A204.1 (cell line): ENCODE results near the gene GADD45GIP1.
"Not testable (repeated sequence)": the region's sequence is repeated elsewhere in the genome, so short reads cannot be mapped to it uniquely, and the experiment has no call there.

Experiments used
- FAIRE-seq: peaks from 2 replicates; lab custom pipeline; 2012; peaks lifted over from hg19 to GRCh38; lab: Jason Lieb, UNC

GADD45GIP1 gene

DNA sequence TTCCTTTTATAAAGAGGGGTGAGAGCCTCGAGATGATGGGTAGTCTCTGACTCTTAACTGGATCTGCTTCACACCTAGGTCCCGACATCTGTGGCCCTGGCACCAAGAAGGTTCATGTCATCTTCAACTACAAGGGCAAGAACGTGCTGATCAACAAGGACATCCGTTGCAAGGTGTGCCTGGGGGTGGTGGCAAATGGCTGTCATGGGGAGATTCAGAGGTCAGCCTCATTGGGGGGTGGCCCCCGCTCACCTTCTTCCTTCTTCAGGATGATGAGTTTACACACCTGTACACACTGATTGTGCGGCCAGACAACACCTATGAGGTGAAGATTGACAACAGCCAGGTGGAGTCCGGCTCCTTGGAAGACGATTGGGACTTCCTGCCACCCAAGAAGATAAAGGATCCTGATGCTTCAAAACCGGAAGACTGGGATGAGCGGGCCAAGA, 17.0 kb downstream of the GADD45GIP1 start:
- no peak for FAIRE-seq

DNA sequence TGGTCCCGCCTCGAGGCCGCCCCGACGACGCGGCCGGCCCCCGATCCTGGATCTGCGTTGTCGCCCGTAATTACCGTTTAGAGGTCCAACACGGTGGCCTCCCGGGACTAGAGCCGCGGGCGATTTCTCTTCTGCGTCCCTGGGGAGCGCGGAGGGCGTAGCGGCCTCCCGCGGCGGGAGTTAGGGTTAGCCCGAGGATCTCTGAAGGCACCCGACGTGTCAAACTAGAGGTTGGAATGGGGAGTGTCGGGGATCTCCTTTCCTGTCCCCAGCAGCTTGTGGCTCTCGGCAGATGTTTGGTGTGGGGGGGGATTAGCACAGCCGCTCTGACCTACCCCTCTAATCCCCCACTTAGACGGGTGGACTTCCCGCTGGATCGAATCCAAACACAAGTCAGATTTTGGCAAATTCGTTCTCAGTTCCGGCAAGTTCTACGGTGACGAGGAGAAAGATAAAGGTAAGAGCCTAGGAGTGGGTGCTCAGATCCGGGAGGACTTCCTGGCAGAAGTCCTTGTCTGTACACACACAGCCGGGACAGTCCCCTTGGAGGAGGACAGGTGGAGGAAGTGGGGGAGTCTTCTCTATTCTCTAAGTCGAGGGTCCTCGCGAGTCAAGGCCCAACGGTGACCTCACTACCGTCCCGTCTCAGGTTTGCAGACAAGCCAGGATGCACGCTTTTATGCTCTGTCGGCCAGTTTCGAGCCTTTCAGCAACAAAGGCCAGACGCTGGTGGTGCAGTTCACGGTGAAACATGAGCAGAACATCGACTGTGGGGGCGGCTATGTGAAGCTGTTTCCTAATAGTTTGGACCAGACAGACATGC, 18.0 kb downstream of the GADD45GIP1 start:
- no peak for FAIRE-seq

DNA sequence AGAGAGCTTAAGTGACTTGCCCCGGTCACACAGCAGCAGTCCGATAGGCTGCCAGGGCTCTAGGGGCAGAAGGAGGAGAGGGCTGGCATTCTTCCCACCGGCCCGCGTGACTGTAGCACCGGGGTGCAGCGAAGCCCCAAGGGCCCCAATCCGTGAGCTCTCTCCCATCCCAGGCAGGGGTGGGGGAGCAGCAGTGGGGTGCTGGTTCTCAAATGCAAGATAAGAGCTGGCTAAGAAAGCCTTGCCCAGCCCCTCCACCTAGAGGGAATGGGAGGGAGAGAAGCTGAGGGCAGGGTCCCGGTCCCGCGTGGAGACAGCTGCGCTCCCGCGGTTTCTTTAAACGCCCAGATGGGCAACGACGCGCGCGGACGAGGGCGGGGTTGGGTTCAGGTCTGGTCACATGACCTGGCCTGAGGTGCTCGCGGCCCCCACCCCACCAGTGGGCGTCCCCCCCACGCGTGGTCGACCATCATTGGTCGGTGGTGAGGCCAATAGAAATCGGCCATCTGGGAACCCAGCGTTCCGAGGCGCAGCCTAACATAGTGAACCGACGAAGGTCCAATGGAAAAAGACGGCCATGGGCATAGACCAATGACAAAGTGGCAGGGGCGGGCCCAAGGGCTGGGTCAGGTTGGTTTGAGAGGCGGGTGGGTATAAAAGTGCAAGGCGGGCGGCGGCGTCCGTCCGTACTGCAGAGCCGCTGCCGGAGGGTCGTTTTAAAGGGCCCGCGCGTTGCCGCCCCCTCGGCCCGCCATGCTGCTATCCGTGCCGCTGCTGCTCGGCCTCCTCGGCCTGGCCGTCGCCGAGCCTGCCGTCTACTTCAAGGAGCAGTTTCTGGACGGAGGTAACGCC, 18.9 kb downstream of the GADD45GIP1 start, which contains the start of gene CALR:
Gene CALR, plus strand, starts transcription at position 683 of the 852 bp plus-strand sequence. Its CDS starts 71 bp downstream, at position 754.
- FAIRE-seq = peak; percentile 97

DNA sequence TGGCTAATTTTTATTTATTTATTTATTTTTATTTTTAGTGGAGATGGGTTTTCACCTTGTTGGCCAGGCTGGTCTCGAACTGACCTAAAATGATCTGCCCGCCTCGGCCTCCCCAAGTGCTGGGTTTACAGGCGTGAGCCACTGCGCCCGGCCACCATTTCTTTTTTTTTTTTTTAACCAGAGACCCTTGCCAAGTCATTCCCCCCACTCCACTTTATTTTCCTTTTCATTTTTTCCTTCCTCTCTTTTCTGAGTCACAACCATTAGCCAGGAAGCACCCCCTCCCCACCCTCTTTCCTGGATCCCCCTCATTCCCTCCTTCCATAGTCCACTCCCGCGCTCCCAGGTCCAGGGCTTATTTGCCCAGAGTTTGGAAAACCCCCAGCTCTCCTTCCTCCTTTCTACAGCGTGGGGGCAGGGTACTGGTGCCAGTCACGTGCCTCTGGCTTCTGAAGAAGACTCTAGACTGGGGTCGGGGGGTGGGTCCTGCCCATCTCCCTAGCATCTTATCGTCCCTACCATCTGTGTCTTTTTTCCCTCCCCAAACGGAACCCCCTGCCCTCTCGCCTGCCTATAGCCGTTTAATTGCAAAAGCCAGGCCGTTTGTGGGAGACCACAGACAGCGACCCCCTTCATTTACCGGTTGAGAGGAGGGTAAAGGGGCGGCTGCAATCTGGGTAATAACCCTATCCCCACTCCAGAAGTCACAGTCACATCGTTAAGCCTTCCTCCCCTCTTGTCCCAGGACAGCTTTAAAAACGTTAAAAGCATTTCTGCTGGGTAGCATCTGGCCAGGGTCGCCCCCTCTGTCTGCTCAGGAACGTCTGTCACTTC, 19.7 kb downstream of the GADD45GIP1 start:
- FAIRE-seq = no peak

DNA sequence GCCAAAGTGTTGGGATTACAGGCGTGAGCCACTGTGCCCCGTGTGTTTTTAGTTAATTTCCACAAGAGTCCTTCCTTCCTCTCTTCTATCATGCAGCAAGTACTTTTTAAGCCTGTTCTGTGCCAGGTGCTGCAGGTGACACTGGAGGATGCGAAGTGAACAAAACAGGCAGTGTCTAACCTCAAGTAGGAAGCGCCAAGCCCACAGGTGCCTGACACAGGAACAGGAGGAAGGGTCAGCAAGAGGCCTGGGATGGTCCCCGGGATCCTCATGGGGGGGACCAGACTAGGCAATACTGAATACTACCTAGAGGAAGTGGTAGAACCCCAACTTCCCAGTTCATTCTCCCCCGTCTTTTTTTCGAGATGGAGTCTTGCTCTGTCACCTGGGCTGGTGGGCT, 20.4 kb downstream of the GADD45GIP1 start:
- FAIRE-seq = no peak

DNA sequence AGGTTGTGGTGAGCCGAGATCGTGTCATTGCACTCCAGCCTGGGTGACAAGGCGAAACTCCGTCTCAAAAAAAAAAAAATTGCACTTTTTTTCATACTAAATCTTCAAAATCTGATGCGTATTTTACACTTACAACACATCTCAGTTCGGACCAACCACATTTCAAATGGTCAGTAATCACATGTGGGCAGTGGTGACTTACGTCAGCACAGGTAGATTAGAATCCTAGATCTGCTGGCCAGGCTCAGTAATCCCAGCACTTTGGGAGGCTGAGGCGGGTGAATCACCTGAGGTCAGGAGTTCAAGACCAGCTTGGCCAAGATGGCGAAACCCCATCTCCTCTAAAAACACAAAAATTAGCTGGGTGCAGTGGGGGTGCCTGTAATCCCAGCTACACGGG, 22.0 kb downstream of the GADD45GIP1 start:
- FAIRE-seq = no peak

DNA sequence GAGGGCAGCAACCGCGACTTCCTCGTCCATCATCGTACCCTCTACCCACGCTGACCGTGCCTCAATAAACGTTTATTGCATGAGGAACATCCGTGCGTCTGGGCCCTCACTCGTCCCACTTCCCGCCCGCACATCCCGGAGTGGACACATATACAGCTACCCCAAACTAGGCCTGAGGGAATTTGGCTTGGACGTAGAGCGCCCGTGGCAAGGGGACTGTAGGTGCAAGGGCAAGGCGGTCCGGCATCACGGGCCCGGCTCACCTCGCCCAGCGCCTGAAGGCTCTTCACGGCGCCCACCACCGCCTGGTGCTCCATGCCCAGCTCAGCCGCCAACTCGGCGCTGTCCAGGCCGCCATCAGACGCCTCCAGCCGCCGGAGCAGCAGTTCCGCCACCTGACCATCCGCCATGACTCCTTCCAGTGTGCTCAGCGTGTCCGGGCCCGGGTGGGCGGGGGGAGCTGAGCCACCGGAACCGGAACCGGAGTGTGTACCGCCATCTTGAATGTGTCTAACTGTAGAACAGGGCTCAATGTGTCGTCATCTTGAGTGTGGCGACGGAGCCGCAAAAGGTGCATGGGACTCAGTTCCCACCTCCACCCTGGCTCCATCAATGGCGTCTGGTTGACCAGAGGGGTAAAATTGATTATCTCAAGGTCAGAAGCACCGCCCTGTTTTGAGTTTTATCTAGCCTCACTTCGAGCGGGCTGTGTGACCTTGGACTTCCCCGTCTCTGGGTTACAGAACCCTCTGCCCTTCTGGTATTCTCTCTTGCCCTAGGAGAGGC, 23.5 kb downstream of the GADD45GIP1 start, which contains the start of gene FARSA:
Gene FARSA, minus strand, starts transcription at position 425 of the 786 bp plus-strand sequence. Its CDS starts 15 bp downstream, at position 410.
- FAIRE-seq = no peak

DNA sequence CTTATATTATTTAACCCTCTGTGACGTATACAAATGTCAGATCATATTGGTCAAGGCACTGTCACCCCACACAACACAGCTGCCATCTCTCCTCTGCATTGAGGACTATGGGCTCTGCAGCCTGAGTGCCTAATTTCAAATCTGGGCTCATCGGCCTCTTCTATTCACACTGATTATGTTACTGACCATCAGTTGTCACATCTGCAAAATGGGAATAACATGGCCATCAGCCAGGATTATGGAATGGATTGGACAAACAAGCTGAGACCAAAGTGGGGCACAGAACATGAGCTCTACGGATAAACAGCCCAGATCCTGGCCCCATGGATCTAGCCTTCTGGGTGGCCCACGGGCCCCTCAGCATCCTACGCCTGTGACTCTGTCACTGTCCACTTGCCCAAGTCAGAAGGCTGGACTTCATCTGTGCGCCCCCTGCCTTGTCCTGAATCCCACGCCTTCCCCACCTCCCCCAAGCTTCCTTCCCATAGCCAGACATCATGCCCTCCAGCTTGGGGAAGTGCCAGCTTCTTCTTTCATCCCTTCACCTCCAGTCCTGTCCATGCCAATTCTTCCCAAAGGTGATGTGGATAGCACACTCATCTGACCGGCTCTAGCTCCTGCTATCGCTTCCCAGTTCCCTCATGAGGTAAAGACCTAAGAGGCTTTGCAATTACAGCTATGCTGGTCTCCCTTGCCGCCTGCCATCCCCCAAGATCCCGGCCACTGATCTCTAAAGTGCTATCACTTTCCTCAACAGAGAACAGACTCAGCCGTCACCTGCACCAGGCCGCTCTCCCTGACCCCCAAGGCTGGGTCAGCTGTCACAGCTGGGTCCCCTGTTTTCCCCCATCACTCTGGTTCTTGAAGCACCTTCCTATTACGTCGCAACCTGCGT, 24.4 kb downstream of the GADD45GIP1 start:
- FAIRE-seq = no peak

DNA sequence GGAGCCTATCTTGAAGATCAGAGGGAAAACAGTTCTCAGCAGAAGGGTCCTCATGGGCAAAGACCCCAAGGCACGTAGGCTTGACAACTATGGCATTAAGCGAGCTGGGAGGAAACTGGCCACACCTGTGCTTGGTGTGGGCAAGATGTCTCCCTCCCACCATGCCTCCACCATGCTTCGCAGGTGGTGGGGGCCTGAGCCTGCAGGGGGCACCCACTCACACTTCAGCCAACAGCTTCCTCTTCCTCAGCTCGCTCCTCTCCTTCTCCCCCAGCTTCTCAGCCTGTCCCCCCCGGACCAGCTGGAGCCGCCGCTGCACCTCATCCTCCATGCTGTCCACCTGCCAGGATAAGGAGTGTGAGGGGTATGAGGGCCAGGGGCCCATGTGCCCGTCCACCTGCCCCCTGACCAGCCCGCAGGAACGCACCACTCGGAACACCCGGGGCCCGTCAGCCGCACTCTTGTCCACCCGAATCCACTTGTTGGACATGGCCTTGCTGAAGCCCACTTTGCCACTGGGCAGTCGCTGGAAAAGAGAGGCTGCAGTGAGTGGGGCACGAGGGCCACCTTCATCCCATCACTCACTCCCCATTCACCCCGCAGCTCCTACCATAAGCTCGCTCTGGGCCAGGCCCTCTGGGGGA, 26.9 kb downstream of the GADD45GIP1 start:
- no peak for FAIRE-seq

DNA sequence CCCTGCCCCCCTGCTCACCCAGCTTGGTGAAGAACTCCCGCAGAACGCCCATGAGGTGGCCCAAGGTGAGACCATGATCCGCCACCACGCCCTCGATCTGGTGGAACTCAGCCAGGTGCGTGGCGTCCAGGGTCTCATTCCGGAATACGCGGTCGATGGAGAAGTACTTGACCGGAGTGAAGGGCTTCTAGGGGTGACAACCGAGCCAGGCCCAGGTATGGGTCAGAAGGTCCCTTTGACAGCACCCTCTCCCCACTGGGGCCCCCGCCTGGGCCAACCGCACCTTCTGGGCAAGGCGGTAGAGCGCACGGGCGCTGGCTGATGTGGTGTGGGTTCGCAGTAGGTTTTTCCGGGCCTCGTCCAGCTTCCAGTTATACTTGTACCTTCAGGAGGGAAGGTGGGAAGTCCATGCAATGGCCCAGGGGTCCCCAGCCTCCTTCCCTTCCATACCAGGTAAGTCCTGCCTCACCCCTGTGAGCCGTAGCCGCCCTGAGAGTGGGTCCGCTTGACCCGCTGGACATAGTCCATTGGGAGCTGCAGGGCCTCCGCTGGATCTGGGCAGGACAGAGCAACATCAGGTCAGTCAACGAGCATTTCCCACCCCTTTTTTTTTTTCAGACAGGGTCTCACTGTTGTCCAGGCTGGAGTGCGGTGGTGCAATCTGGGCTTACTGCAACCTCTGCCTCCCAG, 32.3 kb downstream of the GADD45GIP1 start:
- FAIRE-seq = no peak

DNA sequence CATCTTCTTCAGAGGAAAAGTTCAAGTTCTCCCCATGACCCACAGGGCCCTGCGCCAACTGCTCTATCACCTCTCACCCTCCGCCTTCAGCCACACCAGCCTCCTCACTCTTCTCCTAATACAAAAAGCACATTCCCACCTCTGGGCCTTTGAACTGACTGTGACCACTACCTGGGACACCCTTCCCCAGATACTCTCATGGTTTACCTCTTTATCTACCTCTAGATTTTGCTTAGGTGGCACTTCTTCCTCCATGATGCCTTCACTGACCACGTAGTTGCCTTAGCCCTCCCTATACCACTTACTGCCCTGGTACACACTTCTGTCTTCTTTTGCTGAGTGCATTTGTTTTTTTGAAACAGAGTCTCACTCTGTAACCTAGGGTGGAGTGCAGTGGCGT, 34.1 kb downstream of the GADD45GIP1 start:
- no peak for FAIRE-seq

DNA sequence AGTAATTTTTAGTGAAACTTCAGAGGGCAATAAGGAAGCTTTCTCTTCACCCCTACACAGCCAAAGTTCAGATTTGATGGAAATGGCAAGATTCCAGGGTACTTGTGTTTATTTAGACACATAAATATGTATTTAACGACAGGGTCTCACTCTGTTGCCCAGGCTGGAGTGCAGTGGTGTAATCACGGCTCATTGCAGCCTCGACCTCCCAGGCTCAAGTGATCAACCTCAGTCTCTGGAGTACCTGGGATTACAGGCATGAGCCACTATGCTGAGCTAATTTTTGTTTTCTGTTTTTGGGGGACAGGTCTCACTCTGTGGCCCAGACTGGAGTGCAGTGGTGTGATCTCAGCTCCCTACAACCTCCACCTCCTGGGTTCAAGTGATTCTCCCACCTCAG, 36.0 kb downstream of the GADD45GIP1 start:
- no peak for FAIRE-seq

DNA sequence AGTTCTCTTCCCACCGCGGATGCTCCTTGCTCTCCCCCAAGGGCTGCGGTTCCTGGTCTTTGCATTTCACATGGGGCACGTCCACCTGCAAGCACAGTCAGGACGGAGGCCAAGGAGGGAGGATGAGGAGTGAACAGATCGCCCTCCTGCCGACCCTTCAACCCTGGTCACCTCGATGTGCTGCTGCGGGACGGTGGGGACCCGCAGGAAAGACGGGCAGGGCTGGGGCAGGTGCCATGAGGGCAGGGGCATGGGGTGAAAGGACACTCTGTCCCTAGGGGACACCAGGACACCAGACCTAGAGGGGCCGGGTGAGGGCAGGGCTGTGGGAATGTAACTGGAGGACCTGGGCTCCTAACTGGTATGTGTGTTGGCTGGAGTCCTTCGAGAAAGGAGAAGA, 38.8 kb downstream of the GADD45GIP1 start:
- no peak for FAIRE-seq

DNA sequence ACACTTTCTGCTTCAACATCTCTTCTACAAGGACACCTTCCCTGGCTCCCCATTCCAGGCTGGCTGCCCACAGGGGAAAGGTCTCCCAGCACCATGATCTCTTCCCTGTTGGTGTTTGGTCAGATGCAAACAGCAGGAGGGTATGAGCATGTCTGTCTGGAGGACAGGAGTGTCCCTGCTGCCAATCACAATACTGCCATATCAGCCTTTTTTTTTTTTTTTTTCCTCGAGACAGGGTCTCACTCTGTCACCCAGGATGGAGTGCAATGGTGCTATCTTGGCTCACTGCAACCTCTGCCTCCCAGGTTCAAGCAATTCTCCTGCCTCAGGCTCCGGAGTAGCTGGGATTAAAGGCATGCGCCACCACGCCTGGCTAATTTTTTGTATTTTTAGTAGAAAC, 41.2 kb downstream of the GADD45GIP1 start:
- not testable (repeated sequence) for FAIRE-seq

DNA sequence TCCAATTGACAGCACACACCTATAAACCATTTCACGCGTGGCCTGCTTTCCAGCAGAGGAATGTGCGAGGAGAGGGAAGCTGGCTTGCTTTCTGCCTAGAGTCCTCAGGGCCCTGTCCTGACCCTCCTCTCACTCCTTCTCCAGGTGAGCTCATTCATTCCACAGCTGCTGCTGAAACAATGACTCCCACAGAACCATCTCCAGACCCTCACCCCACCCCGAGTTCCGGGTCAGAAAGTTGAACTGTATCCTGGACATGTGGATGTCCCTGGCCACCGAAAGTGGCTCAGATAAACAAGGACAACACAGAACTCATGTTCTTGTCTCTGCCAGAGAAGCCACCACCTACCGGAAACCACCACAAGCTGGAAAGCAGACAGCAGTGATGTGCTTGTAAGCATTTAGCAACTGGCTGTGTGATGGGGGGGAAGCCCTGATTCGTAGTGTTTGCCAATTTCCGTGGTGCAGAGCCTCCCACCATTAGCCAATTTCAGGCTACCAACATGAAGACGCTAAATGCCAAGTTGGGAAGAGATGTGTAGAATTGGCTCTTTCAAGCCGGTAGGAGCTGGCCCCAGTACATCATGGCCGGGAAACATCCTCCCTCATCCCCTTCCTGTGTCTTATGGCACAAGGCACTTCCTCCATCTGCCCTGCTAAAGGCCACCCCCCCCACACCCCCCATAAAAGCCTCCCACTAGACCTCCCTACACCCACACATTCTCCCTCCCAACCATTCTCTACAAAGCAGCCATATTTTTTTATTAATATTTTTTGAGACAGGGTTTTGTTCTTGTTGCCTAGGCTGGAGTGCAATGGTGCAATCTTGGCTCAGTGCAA, 43.0 kb downstream of the GADD45GIP1 start:
- no peak for FAIRE-seq

DNA sequence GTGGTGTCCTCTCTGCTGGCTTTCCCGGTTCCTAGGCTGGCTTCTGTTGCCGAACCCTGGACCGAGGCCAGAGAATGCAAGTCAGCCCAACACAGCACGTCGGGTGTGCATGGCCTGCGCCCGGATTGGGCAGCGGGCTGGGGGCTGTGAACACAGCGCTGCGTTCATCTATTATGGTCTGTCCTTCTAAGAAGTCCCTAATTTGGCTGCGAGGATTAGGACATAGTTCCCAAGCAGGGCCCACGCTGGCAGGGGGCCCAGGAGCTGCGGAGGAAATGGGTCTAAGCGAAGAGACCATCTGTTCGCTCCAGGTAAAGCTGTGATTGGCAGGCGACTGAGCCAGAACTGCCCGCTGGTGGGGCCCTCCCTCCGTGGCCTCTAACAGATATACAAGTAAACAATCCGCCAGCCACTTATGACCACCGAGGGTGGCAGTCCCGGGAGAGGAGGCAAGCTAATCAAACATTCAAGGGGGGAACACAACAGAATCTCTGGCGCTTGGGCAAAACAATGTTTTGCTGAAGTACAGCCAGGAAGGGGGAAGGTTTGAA, 43.9 kb downstream of the GADD45GIP1 start:
- FAIRE-seq = no peak

DNA sequence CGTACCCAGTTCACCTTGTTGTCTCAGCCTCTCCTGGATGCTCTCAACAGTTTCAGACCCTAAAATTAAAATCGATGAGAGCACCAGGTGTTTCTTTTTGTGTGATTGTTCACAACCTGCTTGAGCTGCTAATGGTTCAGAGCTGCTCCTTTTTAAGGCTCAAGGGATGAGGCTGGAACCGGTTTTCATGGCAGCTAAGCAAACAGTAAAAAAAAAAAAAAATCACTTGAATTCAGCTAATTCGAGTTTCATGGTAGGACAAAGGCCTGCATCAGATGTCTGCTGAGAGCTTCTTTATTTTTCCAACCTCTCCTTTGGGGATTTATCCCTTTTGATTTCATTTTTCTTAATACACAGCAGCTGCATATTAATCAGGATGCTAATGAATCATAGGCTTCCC, 44.5 kb downstream of the GADD45GIP1 start:
- no peak for FAIRE-seq

DNA sequence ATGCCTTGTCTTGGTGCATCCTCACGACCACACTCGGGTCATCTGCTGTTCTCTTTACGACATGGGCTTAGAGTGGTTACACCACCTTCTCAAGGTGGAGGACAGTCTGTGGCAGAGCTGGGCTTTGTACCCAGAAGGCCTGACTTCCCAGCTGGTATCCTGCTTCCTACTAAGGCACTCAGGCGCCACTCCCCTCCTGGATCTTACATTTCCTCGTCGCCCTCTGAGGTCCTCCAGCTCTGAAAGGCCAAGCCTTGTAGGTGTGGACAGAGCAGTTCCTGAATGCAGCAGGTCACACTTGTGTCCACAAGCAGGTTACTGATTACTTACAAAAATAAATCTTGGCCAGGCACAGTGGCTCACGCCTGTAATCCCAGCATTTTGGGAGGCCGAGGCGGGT, 49.9 kb downstream of the GADD45GIP1 start:
- no peak for FAIRE-seq
